Raji (cell line): ENCODE data around the gene DNM3.

Experiments
- POLR2A ChIP-seq: IDR thresholded peaks from 2 replicates; pipeline ENCODE4 v1.6.1; 2011; ENCODE audit warnings: low read depth, low read length, control low read depth; ENCODE audit not compliant: insufficient read depth

The DNM3 gene

GRCh38 chr1:172137703-172138454 lies 296.6 kb downstream of the DNM3 start:
- TF ChIP-seq POLR2A, result no peak

GRCh38 chr1:172138634-172139033 lies 297.3 kb downstream of the DNM3 start:
- TF ChIP-seq POLR2A, result no peak

GRCh38 chr1:172139196-172139595 lies 297.9 kb downstream of the DNM3 start:
- TF ChIP-seq POLR2A, result no peak

- no peak for TF ChIP-seq POLR2A
These were observed 298.8 kb downstream of the DNM3 start for GRCh38 chr1:172140072-172140471.

- TF ChIP-seq POLR2A, result no peak
These were observed 299.3 kb downstream of the DNM3 start for GRCh38 chr1:172140591-172140990.

- TF ChIP-seq POLR2A, result no peak
These were observed 300.1 kb downstream of the DNM3 start for GRCh38 chr1:172141341-172141881.

GRCh38 chr1:172142324-172142723 lies 301.0 kb downstream of the DNM3 start:
- TF ChIP-seq POLR2A, result no peak

GRCh38 chr1:172143384-172144055 lies 302.2 kb downstream of the DNM3 start:
- no peak for TF ChIP-seq POLR2A

- no peak for TF ChIP-seq POLR2A
These were observed 303.3 kb downstream of the DNM3 start for GRCh38 chr1:172144445-172145061.

- no peak for TF ChIP-seq POLR2A
These were observed 303.9 kb downstream of the DNM3 start for GRCh38 chr1:172145231-172145651.

GRCh38 chr1:172145656-172146055 lies 304.4 kb downstream of the DNM3 start:
- TF ChIP-seq POLR2A, result no peak

- TF ChIP-seq POLR2A, result no peak
These were observed 305.0 kb downstream of the DNM3 start for GRCh38 chr1:172146141-172146850.

- TF ChIP-seq POLR2A, result no peak
These were observed 306.2 kb downstream of the DNM3 start for GRCh38 chr1:172147541-172147940.

GRCh38 chr1:172148213-172148612 lies 306.9 kb downstream of the DNM3 start:
- TF ChIP-seq POLR2A, result no peak

- no peak for TF ChIP-seq POLR2A
These were observed 307.4 kb downstream of the DNM3 start for GRCh38 chr1:172148707-172149106.
